NCI-H1436 (cell line): ENCODE measurements around the gene EIF2AK2.
A peak's percentile ranks its signal among the peaks of the same experiment; 100 is the strongest.

ENCODE experiments used
- DNase-seq: peaks from one replicate; lab custom pipeline; 2025; lab: John Stamatoyannopoulos, UW

Gene EIF2AK2

DNA sequence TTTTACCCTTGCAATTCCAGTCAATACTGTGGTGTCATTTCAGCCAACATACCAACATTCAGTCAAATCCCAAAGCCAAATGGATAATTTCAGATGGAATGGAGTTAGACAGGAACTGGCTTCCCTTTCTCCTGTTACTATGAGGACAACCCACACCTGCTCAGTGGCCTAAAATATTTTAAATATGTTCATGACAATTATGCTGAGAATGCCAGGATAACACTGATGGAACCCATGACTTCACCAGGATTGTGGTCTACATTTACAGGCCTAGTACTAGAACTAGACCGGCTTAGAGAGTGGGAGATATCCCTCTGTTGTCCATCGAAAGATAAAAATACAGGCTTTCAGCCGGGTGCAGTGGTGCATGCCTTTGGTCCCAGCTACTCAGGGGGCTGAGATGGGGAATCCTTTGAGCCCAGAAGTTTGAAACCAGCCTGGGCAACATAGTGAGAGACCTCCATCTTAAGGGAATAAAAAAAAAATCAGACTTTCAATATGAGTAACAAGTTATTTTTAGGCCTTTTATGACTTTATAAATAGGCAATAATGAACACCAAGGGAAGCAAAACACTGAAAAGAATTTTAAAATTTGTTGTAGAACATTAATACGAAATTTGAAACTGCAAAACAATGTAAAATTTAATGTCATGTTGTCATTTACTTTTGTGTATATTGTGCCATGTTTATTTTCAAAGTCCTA lies 58.2 kb downstream of the EIF2AK2 start:
- no peak for DNase-seq

GRCh38 chr2:37096568-37096967 lies 60.2 kb downstream of the EIF2AK2 start:
- no peak for DNase-seq

DNA sequence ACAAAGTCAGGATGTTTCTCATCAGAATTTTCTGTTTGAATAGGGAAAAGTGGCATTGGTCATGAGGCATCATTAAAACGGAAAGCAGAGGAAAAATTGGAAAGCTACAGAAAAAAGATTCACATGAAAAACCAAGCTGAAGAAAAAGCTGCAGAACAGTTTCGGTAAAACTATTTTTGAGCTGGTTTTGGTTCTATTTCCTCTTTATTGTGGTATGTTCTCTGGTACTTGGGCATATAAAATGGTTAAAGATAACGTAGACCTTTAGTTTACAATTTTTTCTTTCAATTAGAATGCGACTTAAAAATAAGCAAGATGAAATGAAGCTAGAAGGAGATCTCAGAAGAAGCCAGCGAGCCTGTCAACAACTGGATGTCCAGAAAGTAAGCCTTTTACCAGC lies 64.9 kb downstream of the EIF2AK2 start:
- DNase-seq: no peak

DNA sequence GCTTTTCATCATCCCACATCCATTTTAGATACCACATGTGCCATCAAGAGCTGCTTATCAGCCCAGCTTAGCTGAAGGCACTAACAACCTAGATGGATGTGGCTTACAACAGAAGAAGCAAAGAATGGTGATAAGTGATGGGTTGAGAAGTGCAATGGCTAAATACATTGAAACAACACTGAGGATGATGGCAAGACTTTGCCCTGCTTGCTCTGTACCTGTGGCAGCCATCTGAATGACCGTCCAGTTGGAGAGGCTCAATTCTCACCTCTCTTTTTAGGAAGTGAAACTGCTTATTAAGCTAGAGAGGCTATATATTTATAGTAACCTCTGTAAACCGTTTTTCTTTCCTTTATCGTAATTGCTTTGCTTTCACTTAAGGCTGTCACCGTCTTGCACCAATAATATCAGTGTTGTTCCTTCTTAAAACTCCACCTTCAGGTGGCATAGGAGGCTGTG lies 66.7 kb downstream of the EIF2AK2 start:
- no peak for DNase-seq

- no peak for DNase-seq
Measured at GRCh38 chr2:37085731-37086147, 71.0 kb downstream of the EIF2AK2 start.

GRCh38 chr2:37084797-37085196 lies 72.0 kb downstream of the EIF2AK2 start:
- no peak for DNase-seq

- DNase-seq: peak; percentile 95
Measured at GRCh38 chr2:37083873-37084794, 72.6 kb downstream of the EIF2AK2 start, which contains the start of the genes GPATCH11 and HEATR5B. Gene GPATCH11 (plus strand): TSS chr2:37084518. CDS start chr2:37088382, 3,864 bp downstream. Gene HEATR5B (minus strand): TSS chr2:37084372. CDS start chr2:37083414, 958 bp downstream.

DNA sequence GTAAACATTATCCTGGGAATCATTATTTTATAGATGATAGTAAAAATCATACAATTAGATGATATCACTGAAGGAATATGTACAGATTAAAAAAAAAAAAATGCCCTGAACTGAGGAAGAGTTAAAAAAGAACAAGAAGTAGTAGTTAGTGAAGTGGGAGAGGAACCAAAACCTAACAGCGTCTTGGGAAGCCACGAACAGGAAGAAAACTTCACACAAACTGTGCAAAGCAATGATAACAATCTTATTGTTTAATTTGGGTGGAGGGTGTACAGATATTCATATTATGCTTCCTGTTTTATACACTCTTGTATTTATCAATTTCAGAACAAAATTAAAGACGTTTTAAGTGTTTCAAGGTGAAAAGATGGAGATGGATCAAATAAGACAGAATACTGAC lies 76.1 kb downstream of the EIF2AK2 start:
- no peak for DNase-seq

DNA sequence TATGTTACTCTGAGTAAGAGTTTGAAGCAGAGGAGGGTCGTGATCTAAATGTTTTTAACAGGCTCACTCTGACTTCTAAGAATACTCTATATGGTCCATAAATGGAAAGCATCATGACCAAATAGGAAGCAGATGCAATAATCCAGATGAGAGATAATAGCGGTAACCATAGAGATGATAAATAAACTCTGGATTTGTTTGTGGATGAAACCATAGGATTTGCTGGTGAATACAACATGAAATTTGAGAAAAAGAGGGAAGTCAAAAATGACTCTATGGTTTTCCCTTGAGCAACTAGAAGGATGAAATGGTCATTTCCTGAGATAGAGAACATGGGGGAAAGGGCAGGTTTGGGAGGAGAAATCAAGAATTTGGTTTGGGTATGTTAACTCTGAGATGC lies 76.5 kb downstream of the EIF2AK2 start:
- no peak for DNase-seq

DNA sequence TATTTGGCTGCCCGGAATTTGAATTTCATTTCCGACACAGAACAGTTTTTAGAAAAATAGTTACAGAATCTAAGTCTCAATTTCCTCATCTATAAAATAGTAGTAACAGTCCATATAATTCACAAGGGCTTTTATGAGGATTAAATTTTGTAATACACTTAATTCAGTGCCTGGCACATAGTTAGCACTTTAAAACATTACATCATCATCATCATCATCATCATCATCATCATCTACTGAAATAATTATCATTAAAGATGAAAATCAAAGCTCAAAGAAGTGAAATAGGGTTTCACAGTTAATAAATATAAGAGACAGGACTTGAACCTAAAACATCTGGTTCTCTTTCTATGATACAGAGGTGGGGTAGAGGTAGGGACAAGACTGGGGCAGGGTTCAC lies 85.8 kb downstream of the EIF2AK2 start:
- no peak for DNase-seq

GRCh38 chr2:37068686-37069085 lies 88.1 kb downstream of the EIF2AK2 start:
- DNase-seq: no peak

- no peak for DNase-seq
Measured at GRCh38 chr2:37061776-37062175, 95.0 kb downstream of the EIF2AK2 start.

DNA sequence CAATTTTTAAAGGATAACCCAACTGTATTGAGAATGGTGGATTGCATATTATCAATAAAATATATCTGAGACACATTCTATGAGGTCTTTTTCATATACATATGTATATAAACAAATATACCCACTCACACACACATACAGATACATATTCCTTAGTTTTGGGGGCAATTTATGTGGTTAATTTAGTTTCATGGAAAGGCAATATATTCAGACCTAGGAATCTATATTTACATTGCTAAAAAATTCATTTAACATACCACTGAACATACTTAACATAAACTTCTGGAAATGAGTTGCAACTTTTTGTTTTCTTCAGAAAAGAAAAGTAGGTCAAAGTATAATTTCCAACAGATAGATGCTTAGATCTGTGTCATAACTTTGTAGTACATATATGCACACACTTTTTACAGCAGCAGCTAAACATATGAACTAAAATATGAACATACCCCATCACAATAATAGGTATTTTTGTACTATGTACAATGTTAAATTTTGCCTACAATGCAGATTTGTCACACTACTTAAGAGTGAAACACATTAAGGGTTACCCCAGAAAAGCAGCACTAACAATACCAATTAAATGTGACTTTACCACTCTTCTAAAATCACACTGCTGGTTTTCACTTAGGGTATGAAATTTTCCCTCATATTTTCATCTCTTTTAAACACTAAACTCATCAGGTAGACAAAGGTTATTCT lies 95.6 kb downstream of the EIF2AK2 start:
- no peak for DNase-seq

DNA sequence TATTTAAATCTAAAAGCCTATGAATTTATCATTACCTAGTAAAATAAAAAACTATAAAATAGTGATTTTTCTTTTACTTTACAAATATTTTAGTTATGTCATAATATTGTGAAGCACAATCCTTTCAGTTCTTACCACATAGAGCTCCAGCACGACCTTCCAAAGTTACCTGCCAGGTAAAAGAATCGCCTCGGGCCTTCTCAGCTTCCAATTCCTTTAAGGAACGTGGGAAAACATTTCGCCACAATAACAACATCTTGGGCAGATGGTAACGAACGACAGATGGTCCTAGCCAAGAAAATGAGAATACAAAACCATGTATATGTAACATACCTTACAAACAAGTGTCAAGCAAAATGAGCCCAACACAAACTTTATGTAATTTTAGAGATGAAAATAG lies 96.3 kb downstream of the EIF2AK2 start:
- DNase-seq: no peak

DNA sequence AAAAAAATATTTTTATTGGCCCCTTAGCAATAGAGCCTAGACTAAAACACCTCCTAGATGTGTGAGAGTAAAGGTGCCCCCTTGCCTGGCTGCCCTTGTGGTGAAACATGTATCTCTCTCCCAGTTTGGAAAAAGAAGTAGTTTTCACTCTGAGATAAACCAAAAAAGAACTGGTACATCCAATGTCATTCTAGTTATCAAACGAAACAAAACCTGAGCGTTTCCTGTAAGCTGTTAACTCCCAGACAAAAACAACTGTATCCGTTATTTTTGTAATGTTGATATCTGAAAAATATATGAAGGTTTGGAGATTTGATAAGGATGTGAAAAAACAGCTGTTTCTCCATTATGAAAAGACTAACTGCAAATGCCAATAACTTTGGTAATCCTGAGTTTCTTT lies 96.9 kb downstream of the EIF2AK2 start:
- DNase-seq: no peak

DNA sequence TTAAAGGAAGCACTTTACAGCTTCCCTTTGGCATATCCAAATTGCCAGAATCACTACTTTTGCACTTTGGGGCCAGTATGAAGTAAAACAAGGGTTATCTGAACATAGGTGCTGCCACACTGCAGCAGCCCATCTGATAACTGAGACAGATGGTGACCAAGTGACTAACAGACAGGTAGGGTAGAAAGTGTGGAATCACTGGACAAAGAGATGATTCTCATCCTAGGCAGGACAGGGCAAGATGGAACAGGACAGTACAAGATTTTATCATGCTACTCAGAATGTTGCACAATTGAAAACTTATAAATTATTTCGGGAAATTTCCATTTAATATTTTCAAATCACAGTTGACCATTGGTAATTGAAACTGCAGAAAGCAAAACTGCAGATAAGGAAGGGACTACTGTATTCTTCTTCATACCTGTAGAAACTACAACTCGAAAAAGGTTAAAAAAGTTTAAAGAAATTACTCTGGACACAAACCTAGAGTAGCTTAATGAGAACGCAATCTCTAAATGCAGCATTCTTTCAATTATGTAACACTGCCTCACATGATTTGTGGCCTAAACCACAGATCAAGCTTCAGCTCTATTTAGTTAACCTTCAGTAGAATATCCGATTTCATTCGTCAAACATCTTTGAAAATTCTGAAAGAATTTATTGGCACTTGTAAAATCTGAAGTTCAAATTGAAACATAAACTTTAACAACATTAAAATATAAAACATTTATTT lies 104.0 kb downstream of the EIF2AK2 start:
- no peak for DNase-seq
